Hepatocyte (in vitro differentiated cells): ENCODE data around the gene NFKB1.

ENCODE experiments used
- CTCF ChIP-seq: fragments of 200-600 bp; sonication (generic); IDR thresholded peaks from 2 replicates; pipeline ENCODE4 v1.5.1; 2016; ENCODE audit warnings: antibody characterized with exemption, mild to moderate bottlenecking; ENCODE audit not compliant: poor library complexity
- EZH2 ChIP-seq: fragments of 200-600 bp; sonication (generic); IDR thresholded peaks from 2 replicates; pipeline ENCODE4 v1.6.1; 2016; ENCODE audit warnings: antibody characterized with exemption, mild to moderate bottlenecking, borderline replicate concordance
- EZH2phosphoT487 ChIP-seq: fragments of 200-600 bp; sonication (generic); IDR thresholded peaks from one replicate; pipeline ENCODE4 v1.6.1; 2018; ENCODE audit warnings: antibody characterized with exemption, mild to moderate bottlenecking, low read depth, moderate library complexity; ENCODE audit not compliant: unreplicated experiment, severe bottlenecking

- TF ChIP-seq CTCF = no peak
- TF ChIP-seq EZH2 = no peak
- no peak for TF ChIP-seq EZH2phosphoT487
Observed at GRCh38 chr4:102600689-102601088, 99.5 kb downstream of the NFKB1 start.
